HG03342 (cell line): ENCODE measurements around the gene GPC3.
"Not testable (repeated sequence)": the region's sequence is repeated elsewhere in the genome, so short reads cannot be mapped to it uniquely, and the experiment has no call there.

Experiments used
- ATAC-seq: cut with Tn5 transposase; IDR thresholded peaks from one replicate; pipeline ENCODE4 v1.9.1; 2021; ENCODE audit warnings: mild to moderate bottlenecking, moderate library complexity; ENCODE audit not compliant: unreplicated experiment

Gene GPC3

DNA sequence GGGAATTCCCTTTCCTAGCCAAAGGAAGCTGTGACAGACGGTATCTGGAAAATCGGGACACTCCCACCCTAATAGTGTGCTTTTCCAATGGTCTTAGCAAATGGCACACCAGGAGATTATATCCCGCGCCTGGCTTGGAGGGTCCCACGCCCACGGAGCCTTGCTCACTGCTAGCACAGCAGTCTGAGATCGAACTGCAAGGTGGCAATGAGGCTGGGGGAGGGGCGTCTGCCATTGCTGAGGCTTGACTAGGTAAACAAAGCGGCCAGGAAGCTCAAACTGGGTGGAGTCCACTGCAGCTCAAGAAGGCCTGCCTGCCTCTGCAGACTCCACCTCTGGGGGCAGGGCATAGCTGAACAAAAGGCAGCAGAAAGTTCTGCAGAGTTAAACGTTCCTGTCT is 364.0 kb downstream of the GPC3 start:
- ATAC-seq, result not testable (repeated sequence)

- ATAC-seq, result no peak
These were observed 373.7 kb downstream of the GPC3 start for GRCh38 chrX:133611676-133612075.

DNA sequence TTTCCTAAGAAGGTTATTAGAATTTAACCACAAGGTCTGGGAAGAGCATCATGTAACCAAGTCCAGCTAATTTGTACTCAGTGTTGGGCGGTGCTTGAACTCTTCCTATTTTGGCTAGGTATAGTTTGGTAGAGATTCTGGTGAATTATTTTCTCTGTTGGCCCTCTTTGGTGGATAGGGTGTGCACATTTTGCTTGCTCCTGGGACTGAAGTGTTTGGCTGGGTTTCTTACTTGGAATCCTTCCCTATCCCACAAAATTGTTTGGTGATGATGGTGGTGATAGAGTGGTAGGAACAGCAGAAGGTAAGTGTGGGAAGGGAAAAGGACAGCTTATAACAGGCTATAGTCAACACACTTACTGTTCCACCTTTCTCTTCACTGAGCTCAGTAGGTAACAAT is 375.3 kb downstream of the GPC3 start:
- no peak for ATAC-seq

DNA sequence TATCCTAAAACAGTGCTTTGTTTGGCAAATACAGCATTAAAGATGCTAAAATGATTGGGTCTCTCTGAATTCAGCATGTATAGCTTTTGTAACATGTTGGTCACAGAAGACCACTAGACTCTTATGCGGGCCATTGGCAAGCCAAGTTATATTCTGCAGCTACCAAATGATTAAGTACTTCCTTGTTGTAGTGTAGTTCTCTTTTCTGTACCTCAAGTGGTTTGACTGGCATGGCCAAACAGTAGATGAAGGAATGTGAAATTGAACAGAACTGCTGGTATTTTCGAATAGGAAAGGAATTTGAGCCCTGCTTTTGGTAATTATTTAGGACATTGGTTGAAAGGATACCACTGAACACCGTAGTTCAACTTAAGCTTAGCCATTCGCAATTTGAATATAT is 376.2 kb downstream of the GPC3 start:
- no peak for ATAC-seq

- no peak for ATAC-seq
These were observed 377.0 kb downstream of the GPC3 start for GRCh38 chrX:133608406-133608805.

DNA sequence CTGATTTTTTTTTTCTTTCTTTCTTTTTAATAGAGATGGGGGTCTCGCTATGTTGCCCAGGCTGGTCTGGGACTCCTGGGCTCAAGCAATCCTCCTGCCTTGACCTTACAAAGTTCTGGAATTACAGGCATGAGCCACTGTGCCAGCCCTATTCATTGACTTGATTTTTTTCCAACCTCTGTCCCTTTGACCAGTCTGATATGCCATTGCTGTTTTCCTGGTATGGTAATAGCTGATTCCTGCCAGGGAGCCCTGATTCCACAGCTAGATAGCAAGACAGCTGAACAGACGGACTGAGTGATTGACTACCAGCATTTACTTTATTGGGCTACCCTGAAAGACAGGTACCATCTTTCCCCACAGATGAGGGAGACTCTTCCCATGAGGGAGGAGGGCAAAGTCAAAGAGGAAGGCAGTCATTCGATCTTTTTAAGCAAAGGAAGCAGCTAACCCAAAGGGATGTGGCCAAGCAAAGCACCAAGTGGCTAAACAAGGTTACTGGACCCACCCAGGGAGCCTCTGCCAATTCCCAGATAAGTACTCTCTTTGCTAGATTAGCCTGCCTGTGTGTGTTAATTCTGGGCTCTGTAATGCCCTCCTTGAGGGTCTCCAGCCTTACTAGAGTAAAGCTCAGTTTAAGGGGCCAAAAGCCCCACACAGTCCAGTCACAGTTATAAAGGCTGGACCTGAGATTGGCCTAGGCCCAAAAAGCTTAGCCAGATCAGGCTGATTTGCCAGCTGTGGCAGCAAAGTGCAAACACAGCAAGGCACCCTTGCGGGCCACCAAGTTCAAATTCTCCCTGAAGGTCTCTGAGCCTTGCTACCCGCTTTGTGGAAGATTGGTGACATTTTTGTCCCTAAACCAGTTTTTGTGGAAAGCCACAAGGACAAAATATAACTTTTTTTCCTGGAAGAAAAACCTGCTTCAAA is 377.7 kb downstream of the GPC3 start:
- no peak for ATAC-seq

GRCh38 chrX:133606990-133607389 is 378.4 kb downstream of the GPC3 start:
- ATAC-seq, result no peak

DNA sequence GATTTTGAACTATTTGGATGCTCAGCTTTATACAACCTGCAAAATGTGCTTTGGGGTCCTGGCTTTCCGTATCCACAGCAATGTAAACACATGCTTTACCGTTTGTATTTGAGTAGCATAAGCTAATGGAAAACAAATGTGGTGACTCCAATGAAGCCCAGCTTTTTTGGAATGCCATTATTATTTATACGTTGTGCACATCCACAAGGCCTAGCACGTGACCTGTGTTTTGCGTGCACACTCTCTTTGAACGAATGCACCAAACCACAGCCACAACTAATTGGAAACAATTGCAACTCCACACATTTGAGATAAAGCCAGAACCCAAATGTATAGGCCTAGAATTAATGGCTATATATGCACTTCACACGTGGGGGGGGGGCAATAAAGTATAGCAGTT is 380.6 kb downstream of the GPC3 start:
- no peak for ATAC-seq

GRCh38 chrX:133602881-133603280 is 382.5 kb downstream of the GPC3 start:
- no peak for ATAC-seq

DNA sequence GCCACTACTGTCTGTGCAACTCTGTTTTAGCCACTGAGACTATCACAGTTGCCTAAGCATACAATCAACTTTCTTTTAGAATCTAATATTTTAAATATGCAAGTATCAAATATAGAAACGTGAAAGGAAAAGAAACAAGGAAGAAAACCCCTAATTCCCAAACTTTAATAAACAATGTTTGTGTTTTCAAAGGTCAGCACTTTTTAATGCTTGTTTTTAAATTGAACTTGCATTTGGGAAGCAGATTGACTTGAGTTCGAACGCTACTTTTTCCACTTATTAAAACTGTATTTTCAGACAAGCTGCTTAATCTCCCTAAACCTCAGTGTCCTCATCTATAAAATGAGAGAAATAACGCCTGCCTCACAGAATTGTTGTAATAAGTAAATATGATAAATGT is 384.3 kb downstream of the GPC3 start:
- no peak for ATAC-seq

DNA sequence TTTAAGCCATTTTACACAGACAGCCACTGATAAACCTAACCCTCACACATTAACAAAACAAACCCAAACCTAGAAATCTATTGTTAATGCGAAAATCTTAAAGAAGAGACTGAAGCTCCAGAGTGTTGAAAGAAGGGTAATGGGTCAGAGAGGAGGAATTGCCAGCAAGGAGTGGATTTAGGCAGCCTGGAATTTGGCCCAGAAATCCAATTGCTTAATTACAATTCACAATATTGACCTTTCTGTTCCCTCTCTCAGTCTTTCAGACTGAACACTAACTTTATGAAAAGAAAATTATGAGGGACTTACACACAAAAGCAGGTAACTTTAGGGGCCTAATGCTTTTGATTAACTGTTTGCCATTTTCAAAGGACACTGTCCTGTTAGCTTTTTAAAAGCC is 384.9 kb downstream of the GPC3 start:
- ATAC-seq, result no peak

DNA sequence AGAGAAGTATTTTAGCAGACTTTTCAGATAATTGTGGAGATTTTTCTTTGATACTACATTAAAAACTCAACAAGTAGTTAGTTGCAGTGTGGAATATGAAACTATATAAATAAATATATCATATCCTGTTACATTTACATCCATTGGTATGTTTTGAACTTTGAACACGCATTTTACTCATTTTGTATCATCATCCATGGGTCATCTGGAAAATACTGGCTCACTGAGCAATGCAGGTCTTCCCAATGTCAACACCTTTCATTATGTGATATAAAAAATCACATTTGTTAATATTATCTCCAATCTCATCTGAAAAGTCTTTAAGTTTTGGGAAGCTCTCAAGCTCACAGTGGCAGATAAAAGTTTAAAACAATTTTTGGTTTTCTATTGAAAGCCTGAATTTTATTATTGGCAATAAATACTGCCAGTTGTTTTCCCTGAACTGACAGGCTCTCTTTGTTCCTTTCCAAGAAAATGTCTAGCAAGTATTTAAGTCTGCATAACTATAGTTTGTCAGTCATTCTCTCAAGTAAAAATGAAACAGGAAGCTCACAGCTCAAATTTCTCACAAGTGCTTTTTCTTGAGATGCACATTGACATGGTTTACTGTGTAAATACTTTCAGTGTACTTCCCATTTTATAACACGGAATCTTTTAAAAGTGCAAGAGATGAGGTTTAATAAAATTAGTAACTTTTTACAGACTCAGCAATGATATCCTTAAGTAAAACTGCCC is 386.6 kb downstream of the GPC3 start:
- ATAC-seq, result no peak

- no peak for ATAC-seq
These were observed 391.2 kb downstream of the GPC3 start for GRCh38 chrX:133594156-133594555.

GRCh38 chrX:133593531-133593930 is 391.9 kb downstream of the GPC3 start:
- ATAC-seq, result no peak

DNA sequence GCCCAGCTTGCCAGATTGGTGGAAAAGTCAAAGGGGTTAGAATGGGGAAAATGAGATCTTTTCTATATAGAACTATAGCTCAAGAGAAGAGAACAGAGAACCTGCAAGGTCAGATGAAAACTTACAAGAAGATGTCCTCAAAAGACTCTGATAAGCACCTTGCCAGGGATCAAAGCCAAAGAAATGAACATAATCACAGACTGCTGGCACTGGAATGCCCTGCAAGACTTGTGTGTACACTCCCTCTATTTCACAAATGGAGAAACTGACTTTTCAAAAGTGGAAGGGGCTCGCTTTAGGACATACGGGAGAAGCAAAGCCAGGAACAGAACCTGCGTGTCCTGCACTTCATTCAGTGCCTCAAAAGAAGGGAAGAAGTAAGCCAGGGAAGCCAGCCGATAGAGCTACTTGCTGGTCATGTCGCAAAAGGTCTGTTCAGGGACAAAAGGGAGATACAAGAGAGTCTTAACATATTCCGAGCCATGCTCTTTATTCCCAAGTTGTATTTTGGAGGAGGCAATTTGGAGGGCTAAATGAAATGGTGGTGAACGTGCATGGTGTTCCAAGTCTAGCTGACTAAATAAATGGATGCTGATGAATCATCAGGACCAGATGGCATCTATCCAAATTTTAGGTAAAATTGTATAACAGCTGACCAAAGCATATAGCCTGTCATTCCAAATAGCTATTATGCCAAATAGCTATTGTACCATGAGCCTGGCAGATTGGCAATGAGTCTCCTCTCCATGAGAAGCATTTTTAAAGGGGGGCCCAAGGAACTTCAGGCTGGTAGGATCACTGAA is 394.5 kb downstream of the GPC3 start:
- ATAC-seq, result no peak

- no peak for ATAC-seq
These were observed 396.6 kb downstream of the GPC3 start for GRCh38 chrX:133588827-133589226.

- ATAC-seq, result no peak
These were observed 397.6 kb downstream of the GPC3 start for GRCh38 chrX:133587818-133588217.

- no peak for ATAC-seq
These were observed 398.3 kb downstream of the GPC3 start for GRCh38 chrX:133587071-133587470.

DNA sequence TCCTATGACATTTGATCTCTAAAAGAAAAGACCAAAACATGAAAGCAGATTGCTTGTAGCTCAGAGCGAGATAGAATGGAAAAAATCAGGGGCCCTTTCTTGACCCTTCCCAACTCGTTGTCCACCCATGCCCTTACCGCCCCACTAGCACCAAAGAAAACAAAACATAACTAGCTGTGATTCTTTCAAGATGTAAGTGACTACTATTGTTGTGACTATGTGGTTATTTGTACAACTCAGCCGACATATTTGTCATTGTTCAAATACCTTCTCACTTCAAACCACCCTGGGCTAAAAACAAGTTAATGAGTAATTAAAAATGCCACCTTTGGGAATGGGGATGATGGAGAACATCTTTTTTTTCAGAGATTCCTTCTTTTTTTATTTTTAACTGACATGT is 399.0 kb downstream of the GPC3 start:
- no peak for ATAC-seq

DNA sequence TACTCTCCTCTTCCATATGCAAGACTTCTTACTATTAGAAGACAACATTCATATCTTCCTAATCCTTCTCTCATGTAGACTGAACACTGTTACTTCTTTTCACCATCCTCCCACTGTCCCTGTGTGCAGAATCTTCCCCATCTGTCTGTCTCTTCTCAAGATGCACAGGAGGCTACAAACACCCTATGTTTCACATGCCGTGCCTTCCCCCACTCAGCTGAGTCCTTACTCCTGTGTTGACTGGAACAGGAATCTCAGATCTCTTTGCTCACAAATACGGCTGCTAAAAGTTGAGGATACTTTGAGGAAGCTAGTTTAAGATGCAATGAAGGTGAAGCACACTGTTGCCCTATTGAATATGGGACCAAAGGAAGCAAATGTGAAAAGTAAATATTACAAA is 401.6 kb downstream of the GPC3 start:
- ATAC-seq, result no peak

DNA sequence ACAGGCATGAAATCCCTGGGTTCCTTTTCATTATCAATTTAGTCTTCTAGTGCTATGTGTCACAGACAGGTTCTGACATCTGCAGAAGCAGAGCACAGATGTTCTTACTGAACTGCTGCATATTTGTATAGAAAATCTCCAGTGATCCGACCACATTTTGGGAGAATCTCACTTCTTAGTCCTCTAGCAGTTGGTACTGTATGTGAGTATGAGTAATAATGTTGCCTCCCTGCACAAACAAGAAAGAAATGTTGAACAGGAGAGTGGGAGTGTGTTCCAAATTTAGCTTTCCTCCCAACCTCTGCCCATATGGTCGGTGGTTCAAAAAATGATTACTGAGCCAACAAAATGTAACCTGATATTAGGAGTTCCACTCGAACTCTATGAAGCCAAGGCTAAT is 404.8 kb downstream of the GPC3 start:
- ATAC-seq, result no peak
